Measurements from ENCODE around the gene MID1IP1. TPM values are rescaled to one million over a fixed set of nuclear protein-coding genes. Genes with fewer than 3 reads are reported as not detected.

MID1IP1 gene
- total and polyA plus RNA-seq, 2 donors (not counting 1 experiment from before 2014, with no cell fraction given) = 25.7 to 132 TPM

- no peak for TF ChIP-seq CTCF (conservative IDR thresholded peaks at IDR 0.05 in 1 of 2, IDR thresholded peaks at IDR 0.05 in 1 of 2; ENCODE audit: low read depth in 1 of 2, low read length in 2 of 2)
- TF ChIP-seq EZH2 (IDR thresholded peaks at IDR 0.05; ENCODE audit: low read length, missing control alignments) = no peak
- Histone ChIP-seq H3K4me3 (replicated peaks in 1 of 4; ENCODE audit: control extremely low read depth in 1 of 4, insufficient read depth in 1 of 4, low read depth in 3 of 4, low read length in 4 of 4) (no peak overlapping the region), H4K20me1 (ENCODE audit: control insufficient read depth, extremely low read depth, insufficient read depth, low read length) (no peaks in the 10 kb centered on the region), H3K27ac (ENCODE audit: insufficient read depth, low read length) (no peak overlapping the region), H3K79me2 (ENCODE audit: control insufficient read depth, insufficient read depth, low read length) (no peaks in the 10 kb centered on the region), H3K4me2 (ENCODE audit: extremely low read depth, insufficient read depth, low read length) (no peak overlapping the region), H3K36me3 (ENCODE audit: control insufficient read depth, insufficient read depth, low read length) (no peaks in the 10 kb centered on the region), H3K27me3 (ENCODE audit: control insufficient read depth, insufficient read depth, low read length) (no peaks in the 10 kb centered on the region), H3K9ac (ENCODE audit: insufficient read depth, low read length) (no peak overlapping the region), H2AFZ (ENCODE audit: low read length) (no peak overlapping the region), H3K4me1 (ENCODE audit: control insufficient read depth, extremely low read depth, insufficient read depth, low read length) (no peaks in the 10 kb centered on the region), H3K9me3 (ENCODE audit: control insufficient read depth, insufficient read depth, low read depth, low read length) (no peaks in the 10 kb centered on the region)
- DNase-seq (ENCODE audit: low read depth in 2 of 2) = no peak
Observed at GRCh38 chrX:38841750-38842149, 40.5 kb downstream of the MID1IP1 start.

- no peak overlapping the region for H3K4me3 ChIP-seq (replicated peaks in 1 of 4; ENCODE audit: control extremely low read depth in 1 of 4, insufficient read depth in 1 of 4, low read depth in 3 of 4, low read length in 4 of 4)
- no peak overlapping the region for H3K27ac ChIP-seq (ENCODE audit: insufficient read depth, low read length)
- H3K9me3 ChIP-seq (ENCODE audit: control insufficient read depth, insufficient read depth, low read depth, low read length) = no peaks in the 10 kb centered on the region
- no peaks in the 10 kb centered on the region for H3K27me3 ChIP-seq (ENCODE audit: control insufficient read depth, insufficient read depth, low read length)
- H2AFZ ChIP-seq (ENCODE audit: low read length) = no peak overlapping the region
- TF ChIP-seq EZH2 (IDR thresholded peaks at IDR 0.05; ENCODE audit: low read length, missing control alignments) (no peak), CTCF (conservative IDR thresholded peaks at IDR 0.05 in 1 of 2, IDR thresholded peaks at IDR 0.05 in 1 of 2; ENCODE audit: low read depth in 1 of 2, low read length in 2 of 2) (no peak)
- no peaks in the 10 kb centered on the region for H4K20me1 ChIP-seq (ENCODE audit: control insufficient read depth, extremely low read depth, insufficient read depth, low read length)
- no peaks in the 10 kb centered on the region for H3K4me1 ChIP-seq (ENCODE audit: control insufficient read depth, extremely low read depth, insufficient read depth, low read length)
- no peak for DNase-seq (ENCODE audit: low read depth in 2 of 2)
- H3K4me2 ChIP-seq (ENCODE audit: extremely low read depth, insufficient read depth, low read length) = no peak overlapping the region
- H3K9ac ChIP-seq (ENCODE audit: insufficient read depth, low read length) = no peak overlapping the region
- H3K79me2 ChIP-seq (ENCODE audit: control insufficient read depth, insufficient read depth, low read length) = no peaks in the 10 kb centered on the region
- no peaks in the 10 kb centered on the region for H3K36me3 ChIP-seq (ENCODE audit: control insufficient read depth, insufficient read depth, low read length)
Observed at GRCh38 chrX:38845426-38845825, 44.2 kb downstream of the MID1IP1 start.

- Histone ChIP-seq H3K4me1 (ENCODE audit: control insufficient read depth, extremely low read depth, insufficient read depth, low read length) (no peaks in the 10 kb centered on the region), H3K4me2 (ENCODE audit: extremely low read depth, insufficient read depth, low read length) (no peak overlapping the region), H3K27me3 (ENCODE audit: control insufficient read depth, insufficient read depth, low read length) (no peaks in the 10 kb centered on the region), H2AFZ (ENCODE audit: low read length) (no peak overlapping the region), H3K36me3 (ENCODE audit: control insufficient read depth, insufficient read depth, low read length) (no peaks in the 10 kb centered on the region), H3K9me3 (ENCODE audit: control insufficient read depth, insufficient read depth, low read depth, low read length) (no peaks in the 10 kb centered on the region), H4K20me1 (ENCODE audit: control insufficient read depth, extremely low read depth, insufficient read depth, low read length) (no peaks in the 10 kb centered on the region), H3K4me3 (replicated peaks in 1 of 4; ENCODE audit: control extremely low read depth in 1 of 4, insufficient read depth in 1 of 4, low read depth in 3 of 4, low read length in 4 of 4) (no peak overlapping the region), H3K27ac (ENCODE audit: insufficient read depth, low read length) (no peak overlapping the region), H3K9ac (ENCODE audit: insufficient read depth, low read length) (no peak overlapping the region), H3K79me2 (ENCODE audit: control insufficient read depth, insufficient read depth, low read length) (no peaks in the 10 kb centered on the region)
- no peak for TF ChIP-seq EZH2 (IDR thresholded peaks at IDR 0.05; ENCODE audit: low read length, missing control alignments)
- no peak for TF ChIP-seq CTCF (conservative IDR thresholded peaks at IDR 0.05 in 1 of 2, IDR thresholded peaks at IDR 0.05 in 1 of 2; ENCODE audit: low read depth in 1 of 2, low read length in 2 of 2)
- no peak for DNase-seq (ENCODE audit: low read depth in 2 of 2)
Observed at GRCh38 chrX:38847206-38847902, 46.1 kb downstream of the MID1IP1 start.

Measured in fibroblast of lung (primary cell).